Measurements from ENCODE around the gene TMEM248.

- TF ChIP-seq, protein P1, sequence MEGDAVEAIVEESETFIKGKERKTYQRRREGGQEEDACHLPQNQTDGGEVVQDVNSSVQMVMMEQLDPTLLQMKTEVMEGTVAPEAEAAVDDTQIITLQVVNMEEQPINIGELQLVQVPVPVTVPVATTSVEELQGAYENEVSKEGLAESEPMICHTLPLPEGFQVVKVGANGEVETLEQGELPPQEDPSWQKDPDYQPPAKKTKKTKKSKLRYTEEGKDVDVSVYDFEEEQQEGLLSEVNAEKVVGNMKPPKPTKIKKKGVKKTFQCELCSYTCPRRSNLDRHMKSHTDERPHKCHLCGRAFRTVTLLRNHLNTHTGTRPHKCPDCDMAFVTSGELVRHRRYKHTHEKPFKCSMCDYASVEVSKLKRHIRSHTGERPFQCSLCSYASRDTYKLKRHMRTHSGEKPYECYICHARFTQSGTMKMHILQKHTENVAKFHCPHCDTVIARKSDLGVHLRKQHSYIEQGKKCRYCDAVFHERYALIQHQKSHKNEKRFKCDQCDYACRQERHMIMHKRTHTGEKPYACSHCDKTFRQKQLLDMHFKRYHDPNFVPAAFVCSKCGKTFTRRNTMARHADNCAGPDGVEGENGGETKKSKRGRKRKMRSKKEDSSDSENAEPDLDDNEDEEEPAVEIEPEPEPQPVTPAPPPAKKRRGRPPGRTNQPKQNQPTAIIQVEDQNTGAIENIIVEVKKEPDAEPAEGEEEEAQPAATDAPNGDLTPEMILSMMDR (conservative IDR thresholded peaks at IDR 0.05; ENCODE audit: low read depth, low read length), result no peak
- TF ChIP-seq EZH2 (IDR thresholded peaks at IDR 0.05; ENCODE audit: low read length, unreplicated experiment), result no peak
Measured at GRCh38 chr7:66928388-66928787, 7.4 kb downstream of the TMEM248 start.
